WTC11 (cell line): ENCODE measurements around the gene HBQ1. TPM values are rescaled to one million over a fixed set of nuclear protein-coding genes. Genes with fewer than 3 reads are reported as not detected.
"Not testable (repeated sequence)": the region's sequence is repeated elsewhere in the genome, so short reads cannot be mapped to it uniquely, and the experiment has no call there.

Experiments
- ATAC-seq: fragments of 200-7000 bp; cut with Tn5 transposase; 2 replicates; pipeline ENCODE4 v1.10.0; 2021; ENCODE audit warnings: mild to moderate bottlenecking, moderate library complexity
- CTCF ChIA-PET: fragments of 300-600 bp; sonication (Branson Sonifier 250); formaldehyde crosslinking; loops from one replicate; lab custom pipeline; 2021; ENCODE audit warnings: antibody characterized with exemption; lab: Charles Lee
- POLR2A ChIA-PET: fragments of 350-600 bp; sonication (Branson Sonifier 250); formaldehyde crosslinking; loops from one replicate; lab custom pipeline; 2021; ENCODE audit warnings: antibody characterized with exemption; lab: Charles Lee
- DNase-seq: peaks from one replicate; pipeline ENCODE4 v3.0.0; 2021; ENCODE audit warnings: low spot score
- H3K27ac Mint-ChIP-seq: 2 replicates; pipeline ENCODE4 v1.8.0; 2021; ENCODE audit warnings: mixed read lengths
- H3K27me3 Mint-ChIP-seq: 2 replicates; pipeline ENCODE4 v1.8.0; 2021; ENCODE audit warnings: low read depth, mild to moderate bottlenecking, moderate library complexity, mixed read lengths
- H3K36me3 Mint-ChIP-seq: 2 replicates; pipeline ENCODE4 v1.8.0; 2021; ENCODE audit warnings: mixed read lengths
- H3K4me1 Mint-ChIP-seq: 2 replicates; pipeline ENCODE4 v1.8.0; 2022; ENCODE audit warnings: mixed read lengths
- H3K4me3 Mint-ChIP-seq: 2 replicates; pipeline ENCODE4 v1.8.0; 2021; ENCODE audit warnings: mild to moderate bottlenecking, moderate library complexity, mixed read lengths
- H3K9me3 Mint-ChIP-seq: 2 replicates; pipeline ENCODE4 v1.8.0; 2021; ENCODE audit warnings: mixed read lengths
- ARID4B ChIP-seq: sonication (generic); formaldehyde crosslinking; IDR thresholded peaks from 2 replicates; pipeline ENCODE4 v1.8.0; 2023; ENCODE audit warnings: missing genetic modification reagents, mild to moderate bottlenecking, borderline replicate concordance
- CREB1 ChIP-seq: sonication (generic); formaldehyde crosslinking; IDR thresholded peaks from 2 replicates; pipeline ENCODE4 v1.8.0; 2023; ENCODE audit warnings: mild to moderate bottlenecking, missing genetic modification reagents
- EMX1 ChIP-seq: fragments of 250-450 bp; sonication (Bioruptor Pico); IDR thresholded peaks from 2 replicates; pipeline ENCODE4 v1.8.0; 2021; ENCODE audit warnings: mild to moderate bottlenecking
- FOXK1 ChIP-seq: sonication (generic); formaldehyde crosslinking; IDR thresholded peaks from 2 replicates; pipeline ENCODE4 v1.8.0; 2022; ENCODE audit warnings: mild to moderate bottlenecking, moderate library complexity, missing genetic modification reagents
- FOXP1 ChIP-seq: sonication (generic); formaldehyde crosslinking; IDR thresholded peaks from 2 replicates; pipeline ENCODE4 v1.8.0; 2022; ENCODE audit warnings: missing genetic modification reagents, mild to moderate bottlenecking, moderate library complexity, borderline replicate concordance
- KAT7 ChIP-seq: sonication (generic); formaldehyde crosslinking; IDR thresholded peaks from 2 replicates; pipeline ENCODE4 v1.8.1; 2023; ENCODE audit warnings: missing genetic modification reagents, mild to moderate bottlenecking, borderline replicate concordance
- MXD4 ChIP-seq: fragments of 250-450 bp; sonication (Bioruptor Pico); IDR thresholded peaks from 2 replicates; pipeline ENCODE4 v1.8.0; 2021; ENCODE audit warnings: mild to moderate bottlenecking, moderate library complexity, borderline replicate concordance
- NFYB ChIP-seq: sonication (generic); formaldehyde crosslinking; conservative IDR thresholded peaks from 2 replicates; pipeline ENCODE4 v1.8.0; 2022; ENCODE audit warnings: low read depth, missing genetic modification reagents
- OVOL2 ChIP-seq: fragments of 250-450 bp; sonication (Bioruptor Pico); IDR thresholded peaks from 2 replicates; pipeline ENCODE4 v1.9.0; 2021; ENCODE audit warnings: mild to moderate bottlenecking, borderline replicate concordance
- PREB ChIP-seq: sonication (generic); formaldehyde crosslinking; IDR thresholded peaks from 2 replicates; pipeline ENCODE4 v1.8.1; 2022; ENCODE audit warnings: mild to moderate bottlenecking, missing genetic modification reagents, moderate library complexity, borderline replicate concordance
- SOX15 ChIP-seq: fragments of 250-450 bp; sonication (Bioruptor Pico); IDR thresholded peaks from 2 replicates; pipeline ENCODE4 v1.9.0; 2021; ENCODE audit warnings: mild to moderate bottlenecking
- ZNF671 ChIP-seq: fragments of 250-450 bp; sonication (Bioruptor Pico); IDR thresholded peaks from 2 replicates; pipeline ENCODE4 v1.8.0; 2021; ENCODE audit warnings: mild to moderate bottlenecking
- ZSCAN18 ChIP-seq: fragments of 250-450 bp; sonication (Bioruptor Pico); IDR thresholded peaks from 2 replicates; pipeline ENCODE4 v2.1.2; 2022; ENCODE audit warnings: mild to moderate bottlenecking, moderate library complexity
- total RNA-seq: library from RNA; stranded (reverse); gene quantifications from 3 replicates; pipeline ENCODE4 v1.2.3, GENCODE V29; 2021
- TF ChIP-seq, protein P1 (sequence below): sonication (generic); formaldehyde crosslinking; IDR thresholded peaks from 2 replicates; pipeline ENCODE4 v1.8.0; 2023; ENCODE audit warnings: mild to moderate bottlenecking, missing genetic modification reagents
- TF ChIP-seq, protein P2 (sequence below): sonication (generic); formaldehyde crosslinking; IDR thresholded peaks from 2 replicates; pipeline ENCODE4 v1.8.0; 2022; ENCODE audit warnings: mild to moderate bottlenecking, missing genetic modification reagents

HBQ1 gene
- total RNA-seq, 1 experiment from 2014 or later: 3.0 TPM

- TF ChIP-seq ARID4B: no peak
- no peak for TF ChIP-seq CREB1
- no peak for TF ChIP-seq FOXK1
- no peak for TF ChIP-seq KAT7 (CRISPR knock-in tag)
- TF ChIP-seq, protein P1, sequence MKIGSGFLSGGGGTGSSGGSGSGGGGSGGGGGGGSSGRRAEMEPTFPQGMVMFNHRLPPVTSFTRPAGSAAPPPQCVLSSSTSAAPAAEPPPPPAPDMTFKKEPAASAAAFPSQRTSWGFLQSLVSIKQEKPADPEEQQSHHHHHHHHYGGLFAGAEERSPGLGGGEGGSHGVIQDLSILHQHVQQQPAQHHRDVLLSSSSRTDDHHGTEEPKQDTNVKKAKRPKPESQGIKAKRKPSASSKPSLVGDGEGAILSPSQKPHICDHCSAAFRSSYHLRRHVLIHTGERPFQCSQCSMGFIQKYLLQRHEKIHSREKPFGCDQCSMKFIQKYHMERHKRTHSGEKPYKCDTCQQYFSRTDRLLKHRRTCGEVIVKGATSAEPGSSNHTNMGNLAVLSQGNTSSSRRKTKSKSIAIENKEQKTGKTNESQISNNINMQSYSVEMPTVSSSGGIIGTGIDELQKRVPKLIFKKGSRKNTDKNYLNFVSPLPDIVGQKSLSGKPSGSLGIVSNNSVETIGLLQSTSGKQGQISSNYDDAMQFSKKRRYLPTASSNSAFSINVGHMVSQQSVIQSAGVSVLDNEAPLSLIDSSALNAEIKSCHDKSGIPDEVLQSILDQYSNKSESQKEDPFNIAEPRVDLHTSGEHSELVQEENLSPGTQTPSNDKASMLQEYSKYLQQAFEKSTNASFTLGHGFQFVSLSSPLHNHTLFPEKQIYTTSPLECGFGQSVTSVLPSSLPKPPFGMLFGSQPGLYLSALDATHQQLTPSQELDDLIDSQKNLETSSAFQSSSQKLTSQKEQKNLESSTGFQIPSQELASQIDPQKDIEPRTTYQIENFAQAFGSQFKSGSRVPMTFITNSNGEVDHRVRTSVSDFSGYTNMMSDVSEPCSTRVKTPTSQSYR (CRISPR knock-in tag): no peak
Measured at GRCh38 chr16:149024-149660, 31.1 kb upstream of the HBQ1 start (continued).

DNA sequence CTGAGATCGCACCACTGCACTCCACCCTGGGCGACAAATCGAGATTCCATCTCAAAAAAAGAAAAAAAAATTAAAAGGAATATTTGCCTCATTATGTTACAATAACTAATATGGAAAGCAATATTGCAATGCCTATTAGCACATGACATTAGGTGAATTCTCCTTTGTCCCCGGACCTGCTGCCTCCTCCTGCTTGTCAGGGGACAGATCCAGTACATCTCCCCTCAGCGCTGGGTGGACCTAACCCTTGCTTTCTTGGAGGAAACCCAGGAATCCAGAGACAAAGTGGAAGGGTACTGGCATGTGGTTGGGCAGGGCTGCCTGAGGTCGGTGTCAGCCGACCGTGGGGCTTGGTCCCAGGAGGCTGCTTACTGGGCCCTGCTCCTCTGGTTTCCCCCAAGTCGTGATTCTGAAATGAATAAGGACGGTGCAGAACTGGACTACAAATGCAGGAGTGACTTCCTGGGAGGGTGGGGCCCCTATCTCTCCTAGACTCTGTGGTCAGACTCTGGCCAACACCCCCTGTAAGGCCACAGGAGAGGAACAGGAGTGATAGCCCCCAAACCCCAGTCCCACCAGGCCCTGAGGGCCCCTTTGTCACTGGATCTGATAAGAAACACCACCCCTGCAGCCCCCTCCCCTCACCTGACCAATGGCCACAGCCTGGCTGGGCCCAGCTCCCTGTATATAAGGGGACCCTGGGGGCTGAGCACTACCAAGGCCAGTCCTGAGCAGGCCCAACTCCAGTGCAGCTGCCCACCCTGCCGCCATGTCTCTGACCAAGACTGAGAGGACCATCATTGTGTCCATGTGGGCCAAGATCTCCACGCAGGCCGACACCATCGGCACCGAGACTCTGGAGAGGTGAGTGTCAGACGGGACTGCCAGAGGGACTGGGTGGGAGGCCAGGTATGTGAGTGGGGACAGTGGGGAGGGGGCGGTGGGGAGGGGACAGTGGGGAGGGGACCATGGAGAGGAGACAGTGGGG is 27.8 kb upstream of the HBQ1 start, which contains the start of gene HBZ:
Gene HBZ, plus strand, starts transcription at position 504 of the 988 bp plus-strand sequence. Its CDS starts 266 bp downstream, at position 770.
- POLR2A ChIA-PET: no interaction called here
- Mint-ChIP-seq H3K9me3 (0 out of 2 replicates have a peak, but pooled peaks cover 3% of the 10 kb centered on the region), H3K4me1 (peaks cover 4% of the 10 kb centered on the region; the same call in 1 of the 2 replicates), H3K27me3 (peaks cover 85% of the 10 kb centered on the region), H3K36me3 (no peaks in the 10 kb centered on the region)
- no peak for TF ChIP-seq ZNF671 (CRISPR knock-in tag)
- TF ChIP-seq EMX1 (CRISPR knock-in tag): no peak
- no peak for TF ChIP-seq SOX15
- no peak for TF ChIP-seq OVOL2 (CRISPR knock-in tag)
- no peak for TF ChIP-seq FOXP1 (CRISPR knock-in tag)
- TF ChIP-seq NFYB (CRISPR knock-in tag): no peak
- no peak for TF ChIP-seq MXD4 (CRISPR knock-in tag)
- TF ChIP-seq PREB: no peak
- TF ChIP-seq ZSCAN18 (CRISPR knock-in tag): no peak
- TF ChIP-seq, protein P2, sequence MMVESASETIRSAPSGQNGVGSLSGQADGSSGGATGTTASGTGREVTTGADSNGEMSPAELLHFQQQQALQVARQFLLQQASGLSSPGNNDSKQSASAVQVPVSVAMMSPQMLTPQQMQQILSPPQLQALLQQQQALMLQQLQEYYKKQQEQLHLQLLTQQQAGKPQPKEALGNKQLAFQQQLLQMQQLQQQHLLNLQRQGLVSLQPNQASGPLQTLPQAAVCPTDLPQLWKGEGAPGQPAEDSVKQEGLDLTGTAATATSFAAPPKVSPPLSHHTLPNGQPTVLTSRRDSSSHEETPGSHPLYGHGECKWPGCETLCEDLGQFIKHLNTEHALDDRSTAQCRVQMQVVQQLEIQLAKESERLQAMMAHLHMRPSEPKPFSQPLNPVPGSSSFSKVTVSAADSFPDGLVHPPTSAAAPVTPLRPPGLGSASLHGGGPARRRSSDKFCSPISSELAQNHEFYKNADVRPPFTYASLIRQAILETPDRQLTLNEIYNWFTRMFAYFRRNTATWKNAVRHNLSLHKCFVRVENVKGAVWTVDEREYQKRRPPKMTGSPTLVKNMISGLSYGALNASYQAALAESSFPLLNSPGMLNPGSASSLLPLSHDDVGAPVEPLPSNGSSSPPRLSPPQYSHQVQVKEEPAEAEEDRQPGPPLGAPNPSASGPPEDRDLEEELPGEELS (CRISPR knock-in tag): no peak
- TF ChIP-seq, all 79 proteins: peak for 0
- no peak within 1 kb of the TSS for H3K27ac Mint-ChIP-seq
- ATAC-seq (no peak), DNase-seq (no peak)
- CTCF ChIA-PET: interaction anchor here (0.8 kb wide), 1 partner anchor 45 kb away, joined by 3 read pairs; no protein-coding TSS in a partner anchor
- peak within 1 kb of the TSS; percentile 53 for H3K4me3 Mint-ChIP-seq

DNA sequence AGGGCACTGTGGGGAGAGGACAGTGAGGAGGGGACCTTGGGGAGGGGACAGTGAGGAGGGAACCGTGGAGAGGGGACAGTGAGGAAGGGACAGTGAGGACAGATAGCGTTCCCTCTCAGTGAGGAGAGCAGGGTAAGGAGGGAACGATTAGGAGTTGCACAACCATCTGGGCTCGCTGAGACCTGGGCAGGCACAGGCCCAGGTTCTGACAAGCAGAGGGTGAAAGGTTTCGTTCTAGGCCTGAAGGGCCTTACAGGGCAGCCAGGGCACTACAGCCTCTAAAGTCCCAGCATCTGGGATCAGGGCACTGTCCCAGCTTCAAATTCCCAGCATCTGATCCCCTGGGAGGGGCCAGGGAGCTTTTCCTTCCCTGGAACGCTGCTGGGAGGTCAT is 27.1 kb upstream of the HBQ1 start:
- CTCF ChIA-PET, H3K9me3 Mint-ChIP-seq, POLR2A ChIA-PET, H3K36me3 Mint-ChIP-seq, DNase-seq, H3K4me1 Mint-ChIP-seq, H3K27ac Mint-ChIP-seq: not testable (repeated sequence)
- peak; percentile 44 for ATAC-seq
- peaks cover 90% of the 10 kb centered on the region for H3K27me3 Mint-ChIP-seq
- peak overlapping the region; percentile 53 for H3K4me3 Mint-ChIP-seq

DNA sequence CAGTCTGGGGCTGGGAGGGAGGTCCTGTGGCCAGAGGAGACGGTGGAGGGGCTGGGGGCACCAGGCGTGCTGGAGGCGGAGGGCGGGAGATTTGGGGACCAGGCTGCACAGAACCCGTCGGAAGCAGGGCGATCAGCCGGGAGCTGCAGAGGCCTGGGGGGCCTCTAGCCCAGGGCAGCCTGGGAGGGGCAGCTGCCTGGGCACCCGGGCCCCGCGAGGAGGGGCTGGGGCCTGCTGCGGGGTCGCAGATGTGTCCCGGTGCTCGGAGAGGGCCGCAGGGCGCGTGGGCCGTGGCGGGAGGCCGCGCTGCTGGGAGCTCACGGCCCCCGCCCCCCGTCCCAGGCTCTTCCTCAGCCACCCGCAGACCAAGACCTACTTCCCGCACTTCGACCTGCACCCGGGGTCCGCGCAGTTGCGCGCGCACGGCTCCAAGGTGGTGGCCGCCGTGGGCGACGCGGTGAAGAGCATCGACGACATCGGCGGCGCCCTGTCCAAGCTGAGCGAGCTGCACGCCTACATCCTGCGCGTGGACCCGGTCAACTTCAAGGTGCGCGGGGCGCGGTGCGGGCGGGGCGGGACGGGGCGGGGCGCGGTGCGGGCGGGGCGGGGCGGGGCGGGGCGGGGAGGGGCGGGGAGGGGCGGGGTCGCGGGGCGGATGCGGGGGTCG is 26.6 kb upstream of the HBQ1 start:
- peaks cover 89% of the 10 kb centered on the region for H3K27me3 Mint-ChIP-seq
- H3K4me1 Mint-ChIP-seq, H3K36me3 Mint-ChIP-seq, DNase-seq, H3K9me3 Mint-ChIP-seq, H3K27ac Mint-ChIP-seq, POLR2A ChIA-PET, H3K4me3 Mint-ChIP-seq: not testable (repeated sequence)
- CTCF ChIA-PET: interaction anchor here (0.9 to 2.3 kb wide), 2 partner anchors 27 to 46 kb away, joined by 4 to 8 read pairs; partner anchors contain the start of gene HBQ1
- ATAC-seq: peak; percentile 49
